NCI-H2196 treated with DMSO at 0.1 percent for 48 hours (cell line): Measurements from ENCODE around the gene TXNDC11.
A peak's percentile ranks its signal among the peaks of the same experiment; 100 is the strongest.

Experiments used
- DNase-seq: peaks from one replicate; lab custom pipeline; 2025; ENCODE audit not compliant: unreplicated experiment; lab: John Stamatoyannopoulos, UW

The TXNDC11 gene

GRCh38 chr16:11676799-11677198 lies 65.9 kb downstream of the TXNDC11 start:
- DNase-seq = no peak

- DNase-seq = peak; percentile 62
Observed at GRCh38 chr16:11675561-11676511, 66.8 kb downstream of the TXNDC11 start.

GRCh38 chr16:11674818-11675560 lies 67.7 kb downstream of the TXNDC11 start:
- DNase-seq = no peak

- DNase-seq = no peak
Observed at GRCh38 chr16:11674001-11674817, 68.4 kb downstream of the TXNDC11 start.

GRCh38 chr16:11673091-11674000 lies 69.3 kb downstream of the TXNDC11 start:
- no peak for DNase-seq

- DNase-seq = no peak
Observed at GRCh38 chr16:11672206-11673090, 70.2 kb downstream of the TXNDC11 start.

GRCh38 chr16:11671676-11672075 lies 71.0 kb downstream of the TXNDC11 start:
- no peak for DNase-seq

- no peak for DNase-seq
Observed at GRCh38 chr16:11671271-11671670, 71.4 kb downstream of the TXNDC11 start.

- DNase-seq = no peak
Observed at GRCh38 chr16:11670171-11671131, 72.2 kb downstream of the TXNDC11 start.

GRCh38 chr16:11669380-11670146 lies 73.1 kb downstream of the TXNDC11 start:
- no peak for DNase-seq

- no peak for DNase-seq
Observed at GRCh38 chr16:11668623-11669379, 73.9 kb downstream of the TXNDC11 start.

- peak; percentile 49 for DNase-seq
Observed at GRCh38 chr16:11667824-11668622, 74.6 kb downstream of the TXNDC11 start, which contains the start of gene SNN. Gene SNN, plus strand, starts transcription at chr16:11668455. Its CDS starts 7,605 bp downstream, at chr16:11676060.

GRCh38 chr16:11667221-11667823 lies 75.3 kb downstream of the TXNDC11 start:
- no peak for DNase-seq

- DNase-seq = no peak
Observed at GRCh38 chr16:11666103-11667055, 76.3 kb downstream of the TXNDC11 start.
